Measurements from ENCODE around the gene EMP2. TPM values are rescaled to one million over a fixed set of nuclear protein-coding genes. Genes with fewer than 3 reads are reported as not detected.
"Not testable (repeated sequence)": the region's sequence is repeated elsewhere in the genome, so short reads cannot be mapped to it uniquely, and the experiment has no call there.

The EMP2 gene
- total RNA-seq, 2 donors from 2014 or later: 19.0 to 20.7 TPM

DNA sequence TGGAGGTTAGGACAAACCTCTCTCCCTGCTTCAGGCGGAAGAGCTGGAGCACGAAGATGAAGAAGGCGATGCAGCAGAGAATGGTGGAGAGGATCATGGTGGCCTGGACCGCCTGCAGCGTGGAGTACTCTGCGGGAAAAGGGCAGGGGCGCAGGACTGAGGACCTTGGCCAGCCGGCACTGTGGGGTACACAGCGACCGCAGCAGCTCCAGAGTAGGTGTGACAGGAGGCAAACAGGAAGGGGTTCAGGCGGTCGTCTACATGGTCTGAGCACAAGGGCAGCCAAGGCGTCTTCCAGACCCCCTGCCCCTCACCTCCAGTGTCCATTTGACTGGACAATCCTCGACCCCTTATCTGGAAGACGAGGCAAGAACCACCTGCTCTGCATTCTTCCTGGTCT lies 42.5 kb downstream of the EMP2 start:
- Histone ChIP-seq H3K9me3 (ENCODE audit: control insufficient read depth, low read length) (no peaks in the 10 kb centered on the region), H3K9ac (ENCODE audit: extremely low read depth, low read length, poor library complexity, severe bottlenecking) (no peak overlapping the region), H3K4me3 (ENCODE audit: low read length) (no peak overlapping the region), H3K36me3 (ENCODE audit: control insufficient read depth, insufficient read depth, low read length) (peaks cover 8% of the 10 kb centered on the region), H3K27ac (ENCODE audit: low read depth, low read length) (no peak overlapping the region), H3K4me1 (ENCODE audit: control insufficient read depth, insufficient read depth, low read length) (no peaks in the 10 kb centered on the region), H3K27me3 (ENCODE audit: control insufficient read depth, insufficient read depth, low read length, poor library complexity, severe bottlenecking) (no peaks in the 10 kb centered on the region)
- H3K4me3 Mint-ChIP-seq: no peak overlapping the region
- no peaks in the 10 kb centered on the region for H3K9me3 Mint-ChIP-seq
- no peak for DNase-seq
- H3K4me1 Mint-ChIP-seq: no peaks in the 10 kb centered on the region
- no peak overlapping the region for H3K27ac Mint-ChIP-seq
- no peaks in the 10 kb centered on the region for H3K27me3 Mint-ChIP-seq (ENCODE audit: insufficient read depth)
- 92 to 93% methylated on average over 10 to 15 of the region's 15 CpGs for WGBS, 2 experiments (ENCODE audit: insufficient coverage in 1 of 2, insufficient read length in 1 of 2)
- TF ChIP-seq, protein P1, sequence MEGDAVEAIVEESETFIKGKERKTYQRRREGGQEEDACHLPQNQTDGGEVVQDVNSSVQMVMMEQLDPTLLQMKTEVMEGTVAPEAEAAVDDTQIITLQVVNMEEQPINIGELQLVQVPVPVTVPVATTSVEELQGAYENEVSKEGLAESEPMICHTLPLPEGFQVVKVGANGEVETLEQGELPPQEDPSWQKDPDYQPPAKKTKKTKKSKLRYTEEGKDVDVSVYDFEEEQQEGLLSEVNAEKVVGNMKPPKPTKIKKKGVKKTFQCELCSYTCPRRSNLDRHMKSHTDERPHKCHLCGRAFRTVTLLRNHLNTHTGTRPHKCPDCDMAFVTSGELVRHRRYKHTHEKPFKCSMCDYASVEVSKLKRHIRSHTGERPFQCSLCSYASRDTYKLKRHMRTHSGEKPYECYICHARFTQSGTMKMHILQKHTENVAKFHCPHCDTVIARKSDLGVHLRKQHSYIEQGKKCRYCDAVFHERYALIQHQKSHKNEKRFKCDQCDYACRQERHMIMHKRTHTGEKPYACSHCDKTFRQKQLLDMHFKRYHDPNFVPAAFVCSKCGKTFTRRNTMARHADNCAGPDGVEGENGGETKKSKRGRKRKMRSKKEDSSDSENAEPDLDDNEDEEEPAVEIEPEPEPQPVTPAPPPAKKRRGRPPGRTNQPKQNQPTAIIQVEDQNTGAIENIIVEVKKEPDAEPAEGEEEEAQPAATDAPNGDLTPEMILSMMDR (conservative IDR thresholded peaks at IDR 0.05): no peak
- H3K36me3 Mint-ChIP-seq (ENCODE audit: low read depth): peaks cover 17% of the 10 kb centered on the region

- H3K9ac ChIP-seq (ENCODE audit: extremely low read depth, low read length, poor library complexity, severe bottlenecking): no peak overlapping the region
- H3K4me3 Mint-ChIP-seq: no peak overlapping the region
- no peak for DNase-seq
- 87 to 95% methylated on average over 3 to 5 of the region's 5 CpGs for WGBS, 2 experiments (ENCODE audit: insufficient coverage in 1 of 2, insufficient read length in 1 of 2)
- no peaks in the 10 kb centered on the region for H3K4me1 ChIP-seq (ENCODE audit: control insufficient read depth, insufficient read depth, low read length)
- TF ChIP-seq, protein P1 (conservative IDR thresholded peaks at IDR 0.05): no peak
- no peaks in the 10 kb centered on the region for H3K27me3 ChIP-seq (ENCODE audit: control insufficient read depth, insufficient read depth, low read length, poor library complexity, severe bottlenecking)
- peaks cover 17% of the 10 kb centered on the region for H3K36me3 Mint-ChIP-seq (ENCODE audit: low read depth)
- no peaks in the 10 kb centered on the region for H3K27me3 Mint-ChIP-seq (ENCODE audit: insufficient read depth)
- peaks cover 7% of the 10 kb centered on the region for H3K36me3 ChIP-seq (ENCODE audit: control insufficient read depth, insufficient read depth, low read length)
- no peak overlapping the region for H3K27ac ChIP-seq (ENCODE audit: low read depth, low read length)
- no peaks in the 10 kb centered on the region for H3K9me3 Mint-ChIP-seq
- H3K27ac Mint-ChIP-seq: no peak overlapping the region
- no peaks in the 10 kb centered on the region for H3K4me1 Mint-ChIP-seq
- no peaks in the 10 kb centered on the region for H3K9me3 ChIP-seq (ENCODE audit: control insufficient read depth, low read length)
- H3K4me3 ChIP-seq (ENCODE audit: low read length): no peak overlapping the region
These were observed 43.5 kb downstream of the EMP2 start for GRCh38 chr16:10536814-10537389.

DNA sequence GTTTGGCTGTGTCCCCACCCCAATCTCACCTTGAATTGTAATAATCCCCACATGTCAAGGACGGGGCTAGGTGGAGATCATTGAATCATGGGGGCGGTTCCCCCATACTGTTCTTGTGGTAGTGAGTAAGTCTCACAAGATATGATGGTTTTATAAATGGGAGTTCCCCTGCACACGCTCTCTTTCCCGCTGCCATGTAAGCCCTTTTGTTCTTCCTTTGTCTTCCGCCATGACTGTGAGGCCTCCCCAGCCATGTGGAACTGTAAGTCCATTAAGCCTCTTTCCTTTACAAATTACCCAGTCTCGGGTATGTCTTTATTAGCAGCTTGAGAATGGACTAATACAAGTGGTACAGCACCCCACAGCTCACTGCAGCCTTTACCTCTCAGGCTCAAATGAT lies 44.1 kb downstream of the EMP2 start:
- H3K27ac Mint-ChIP-seq; H3K27me3 ChIP-seq (ENCODE audit: control insufficient read depth, insufficient read depth, low read length, poor library complexity, severe bottlenecking); H3K27ac ChIP-seq (ENCODE audit: low read depth, low read length); H3K4me1 ChIP-seq (ENCODE audit: control insufficient read depth, insufficient read depth, low read length); H3K4me3 ChIP-seq (ENCODE audit: low read length); H3K4me1 Mint-ChIP-seq; H3K9me3 Mint-ChIP-seq; H3K9me3 ChIP-seq (ENCODE audit: control insufficient read depth, low read length); H3K9ac ChIP-seq (ENCODE audit: extremely low read depth, low read length, poor library complexity, severe bottlenecking); DNase-seq; H3K36me3 ChIP-seq (ENCODE audit: control insufficient read depth, insufficient read depth, low read length); H3K4me3 Mint-ChIP-seq; H3K27me3 Mint-ChIP-seq (ENCODE audit: insufficient read depth): not testable (repeated sequence)
- WGBS, 2 experiments (ENCODE audit: insufficient coverage in 1 of 2, insufficient read length in 1 of 2): 96 to 100% methylated on average over 5 to 6 of the region's 6 CpGs
- H3K36me3 Mint-ChIP-seq (ENCODE audit: low read depth): peaks cover 17% of the 10 kb centered on the region

DNA sequence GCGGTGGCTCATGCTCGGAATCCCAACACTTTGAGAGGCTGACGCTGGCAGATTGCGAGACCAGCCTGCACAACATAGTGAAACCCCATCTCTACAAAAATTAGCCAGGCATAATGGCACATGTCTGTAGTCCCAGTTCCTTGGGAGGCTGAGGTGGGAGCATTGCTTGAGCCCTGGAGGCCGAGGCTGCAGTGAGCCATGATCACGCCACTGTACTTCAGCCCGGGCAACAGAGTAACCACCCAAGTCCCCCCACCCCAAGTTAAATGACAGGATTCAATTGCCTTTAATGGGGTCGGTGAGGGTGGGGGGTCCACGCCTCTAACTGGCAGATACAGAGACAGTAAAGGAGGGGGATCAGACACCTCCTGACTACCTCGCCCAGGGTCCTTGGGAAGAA lies 44.9 kb downstream of the EMP2 start:
- Histone ChIP-seq H3K9me3 (ENCODE audit: control insufficient read depth, low read length) (no peaks in the 10 kb centered on the region), H3K4me1 (ENCODE audit: control insufficient read depth, insufficient read depth, low read length) (peaks cover 2% of the 10 kb centered on the region), H3K9ac (ENCODE audit: extremely low read depth, low read length, poor library complexity, severe bottlenecking) (no peak overlapping the region), H3K27me3 (ENCODE audit: control insufficient read depth, insufficient read depth, low read length, poor library complexity, severe bottlenecking) (no peaks in the 10 kb centered on the region), H3K27ac (ENCODE audit: low read depth, low read length) (no peak overlapping the region), H3K4me3 (ENCODE audit: low read length) (no peak overlapping the region), H3K36me3 (ENCODE audit: control insufficient read depth, insufficient read depth, low read length) (no peaks in the 10 kb centered on the region)
- Mint-ChIP-seq H3K4me3 (no peak overlapping the region), H3K9me3 (no peaks in the 10 kb centered on the region), H3K4me1 (peaks cover 3% of the 10 kb centered on the region), H3K27ac (no peak overlapping the region), H3K27me3 (ENCODE audit: insufficient read depth) (no peaks in the 10 kb centered on the region), H3K36me3 (ENCODE audit: low read depth) (peaks cover 17% of the 10 kb centered on the region)
- no peak for DNase-seq
- 97% methylated on average over 8 to 10 of the region's 10 CpGs for WGBS, 2 experiments (ENCODE audit: insufficient coverage in 1 of 2, insufficient read length in 1 of 2)
- TF ChIP-seq, protein P1 (conservative IDR thresholded peaks at IDR 0.05): no peak
